Measurements from ENCODE around the gene RADIL.

RADIL gene

GRCh38 chr7:4790516-4790991 lies 93.0 kb downstream of the RADIL start:
- Histone ChIP-seq H3K27ac (replicated peaks) (no peak overlapping the region), H3K27me3 (ENCODE audit: insufficient read depth, poor library complexity, severe bottlenecking) (no peaks in the 10 kb centered on the region)
- TF ChIP-seq SPI1 (IDR thresholded peaks at IDR 0.05; ENCODE audit: borderline replicate concordance, low read depth) = no peak
- TF ChIP-seq GABPA (IDR thresholded peaks at IDR 0.05; ENCODE audit: low read depth) = no peak
- TF ChIP-seq, protein P1, sequence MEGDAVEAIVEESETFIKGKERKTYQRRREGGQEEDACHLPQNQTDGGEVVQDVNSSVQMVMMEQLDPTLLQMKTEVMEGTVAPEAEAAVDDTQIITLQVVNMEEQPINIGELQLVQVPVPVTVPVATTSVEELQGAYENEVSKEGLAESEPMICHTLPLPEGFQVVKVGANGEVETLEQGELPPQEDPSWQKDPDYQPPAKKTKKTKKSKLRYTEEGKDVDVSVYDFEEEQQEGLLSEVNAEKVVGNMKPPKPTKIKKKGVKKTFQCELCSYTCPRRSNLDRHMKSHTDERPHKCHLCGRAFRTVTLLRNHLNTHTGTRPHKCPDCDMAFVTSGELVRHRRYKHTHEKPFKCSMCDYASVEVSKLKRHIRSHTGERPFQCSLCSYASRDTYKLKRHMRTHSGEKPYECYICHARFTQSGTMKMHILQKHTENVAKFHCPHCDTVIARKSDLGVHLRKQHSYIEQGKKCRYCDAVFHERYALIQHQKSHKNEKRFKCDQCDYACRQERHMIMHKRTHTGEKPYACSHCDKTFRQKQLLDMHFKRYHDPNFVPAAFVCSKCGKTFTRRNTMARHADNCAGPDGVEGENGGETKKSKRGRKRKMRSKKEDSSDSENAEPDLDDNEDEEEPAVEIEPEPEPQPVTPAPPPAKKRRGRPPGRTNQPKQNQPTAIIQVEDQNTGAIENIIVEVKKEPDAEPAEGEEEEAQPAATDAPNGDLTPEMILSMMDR (IDR thresholded peaks at IDR 0.05; ENCODE audit: insufficient read depth, low read length) = no peak
- TF ChIP-seq POLR2AphosphoS5 (IDR thresholded peaks at IDR 0.05; ENCODE audit: low read depth) = no peak

DNA sequence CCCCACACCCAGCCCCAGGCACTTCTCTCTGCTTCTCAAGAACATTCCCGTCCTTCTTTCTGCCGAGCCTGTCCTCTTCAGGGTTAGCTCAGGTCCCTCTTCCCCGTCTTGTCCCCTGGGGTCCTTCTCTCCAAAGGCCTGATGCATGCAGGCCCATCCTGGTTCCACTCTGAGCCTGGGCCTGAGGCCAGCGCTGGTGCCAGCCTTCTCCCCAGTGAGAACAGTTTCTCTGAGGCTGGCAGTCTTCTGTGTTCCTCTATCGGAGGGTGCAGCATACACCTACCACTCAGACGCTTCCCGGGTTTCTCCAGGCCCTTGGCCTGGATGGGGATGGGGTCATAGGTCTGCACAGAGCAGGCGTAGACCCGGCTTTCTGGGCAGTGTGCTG lies 93.4 kb downstream of the RADIL start:
- Histone ChIP-seq H3K27me3 (ENCODE audit: insufficient read depth, poor library complexity, severe bottlenecking) (no peaks in the 10 kb centered on the region), H3K4me3 (replicated peaks; ENCODE audit: insufficient read depth, low read length) (no peak overlapping the region), H3K27ac (replicated peaks) (no peak overlapping the region)
- DNase-seq (ENCODE audit: low read depth in 1 of 2, low spot score in 1 of 2) = no peak
- no peak for TF ChIP-seq POLR2AphosphoS5 (IDR thresholded peaks at IDR 0.05; ENCODE audit: low read depth)
- no peak for TF ChIP-seq SPI1 (IDR thresholded peaks at IDR 0.05; ENCODE audit: borderline replicate concordance, low read depth)
- TF ChIP-seq REST (IDR thresholded peaks at IDR 0.05; ENCODE audit: insufficient replicate concordance, low read depth) = no peak
- TF ChIP-seq, protein P1 (IDR thresholded peaks at IDR 0.05; ENCODE audit: insufficient read depth, low read length) = no peak
- no peak for TF ChIP-seq GABPA (IDR thresholded peaks at IDR 0.05; ENCODE audit: low read depth)

More at GRCh38 chr7:4790516-4790991, 93.0 kb downstream of the RADIL start:
- no peak for DNase-seq (ENCODE audit: low read depth in 1 of 2, low spot score in 1 of 2)
- no peak overlapping the region for H3K4me3 ChIP-seq (replicated peaks; ENCODE audit: insufficient read depth, low read length)

- no peak overlapping the region for H3K4me3 ChIP-seq (replicated peaks; ENCODE audit: insufficient read depth, low read length)
- no peak for DNase-seq (ENCODE audit: low read depth in 1 of 2, low spot score in 1 of 2)
- no peak overlapping the region for H3K27ac ChIP-seq (replicated peaks)
- TF ChIP-seq POLR2AphosphoS5 (IDR thresholded peaks at IDR 0.05; ENCODE audit: low read depth) = no peak
- no peak for TF ChIP-seq REST (IDR thresholded peaks at IDR 0.05; ENCODE audit: insufficient replicate concordance, low read depth)
- H3K27me3 ChIP-seq (ENCODE audit: insufficient read depth, poor library complexity, severe bottlenecking) = no peaks in the 10 kb centered on the region
Observed at GRCh38 chr7:4789194-4790077, 94.1 kb downstream of the RADIL start.

DNA sequence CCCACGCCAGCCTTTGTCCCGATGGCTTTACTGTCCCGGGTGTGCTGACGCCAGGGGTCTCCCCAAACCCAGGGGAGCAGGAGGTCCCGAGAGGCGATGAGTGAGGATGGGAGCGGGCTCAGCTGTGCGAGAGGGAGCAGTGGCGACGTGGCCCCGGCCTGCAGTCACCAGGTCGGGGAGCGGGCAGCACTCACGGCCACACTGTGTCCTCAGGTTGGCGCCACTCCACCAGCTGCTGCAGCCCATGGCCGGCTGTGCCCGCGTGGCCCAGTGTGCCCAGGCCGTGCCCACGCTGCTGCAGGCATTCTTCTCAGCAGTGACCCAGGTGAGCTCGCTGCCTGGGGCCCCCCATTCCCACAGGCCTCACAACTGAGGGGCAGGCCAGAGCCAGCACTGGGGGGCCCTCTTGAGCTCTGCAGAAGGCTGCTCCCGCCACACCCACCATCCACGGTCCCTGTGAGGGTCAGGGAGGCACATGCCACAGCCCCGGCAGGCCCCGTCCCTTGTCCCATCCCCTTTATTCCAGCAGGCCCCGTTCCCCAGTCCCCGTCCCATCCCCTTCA lies 94.8 kb downstream of the RADIL start:
- TF ChIP-seq REST (IDR thresholded peaks at IDR 0.05; ENCODE audit: insufficient replicate concordance, low read depth) (no peak), GABPA (IDR thresholded peaks at IDR 0.05; ENCODE audit: low read depth) (no peak), SPI1 (IDR thresholded peaks at IDR 0.05; ENCODE audit: borderline replicate concordance, low read depth) (no peak), POLR2AphosphoS5 (IDR thresholded peaks at IDR 0.05; ENCODE audit: low read depth) (no peak)
- TF ChIP-seq, protein P1 (IDR thresholded peaks at IDR 0.05; ENCODE audit: insufficient read depth, low read length) = no peak
- no peak overlapping the region for H3K27ac ChIP-seq (replicated peaks)
- H3K27me3 ChIP-seq (ENCODE audit: insufficient read depth, poor library complexity, severe bottlenecking) = no peaks in the 10 kb centered on the region
- no peak overlapping the region for H3K4me3 ChIP-seq (replicated peaks; ENCODE audit: insufficient read depth, low read length)
- DNase-seq (ENCODE audit: low read depth in 1 of 2, low spot score in 1 of 2) = no peak
